HUES6 (cell line): ENCODE results near the gene BAIAP2L1.

Source experiments
- H3K27ac ChIP-seq: 2 replicates; pipeline ENCODE4 v1.7.0; 2013; ENCODE audit warnings: low read depth, mild to moderate bottlenecking, low read length, inconsistent platforms
- H3K27me3 ChIP-seq: 2 replicates; pipeline ENCODE4 v1.6.1; 2013; ENCODE audit warnings: low read length; ENCODE audit not compliant: control insufficient read depth, insufficient read depth
- H3K36me3 ChIP-seq: 2 replicates; pipeline ENCODE4 v1.6.1; 2013; ENCODE audit warnings: low read length; ENCODE audit not compliant: control insufficient read depth, insufficient read depth
- H3K4me1 ChIP-seq: 2 replicates; pipeline ENCODE4 v1.6.1; 2013; ENCODE audit warnings: low read length; ENCODE audit not compliant: control insufficient read depth, insufficient read depth
- H3K4me3 ChIP-seq: 2 replicates; pipeline ENCODE4 v1.5.1; 2013; ENCODE audit warnings: low read depth, low read length
- H3K9ac ChIP-seq: one replicate; pipeline ENCODE4 v1.6.1; 2013; ENCODE audit warnings: mild to moderate bottlenecking, low read length
- H3K9me3 ChIP-seq: 2 replicates; pipeline ENCODE4 v1.6.1; 2013; ENCODE audit warnings: low read depth, low read length; ENCODE audit not compliant: control insufficient read depth, insufficient read depth

BAIAP2L1 gene

GRCh38 chr7:98303176-98303865, 97.6 kb downstream of the BAIAP2L1 start:
- Histone ChIP-seq H3K9ac (peak overlapping the region; percentile 22), H3K36me3 (peaks cover 46% of the 10 kb centered on the region), H3K4me3 (no peak overlapping the region; the same call in 1 of the 2 replicates), H3K4me1 (peaks cover 29% of the 10 kb centered on the region), H3K27me3 (no peaks in the 10 kb centered on the region), H3K9me3 (no peaks in the 10 kb centered on the region), H3K27ac (peak overlapping the region; percentile 60; the same call in 1 of the 2 replicates)

DNA sequence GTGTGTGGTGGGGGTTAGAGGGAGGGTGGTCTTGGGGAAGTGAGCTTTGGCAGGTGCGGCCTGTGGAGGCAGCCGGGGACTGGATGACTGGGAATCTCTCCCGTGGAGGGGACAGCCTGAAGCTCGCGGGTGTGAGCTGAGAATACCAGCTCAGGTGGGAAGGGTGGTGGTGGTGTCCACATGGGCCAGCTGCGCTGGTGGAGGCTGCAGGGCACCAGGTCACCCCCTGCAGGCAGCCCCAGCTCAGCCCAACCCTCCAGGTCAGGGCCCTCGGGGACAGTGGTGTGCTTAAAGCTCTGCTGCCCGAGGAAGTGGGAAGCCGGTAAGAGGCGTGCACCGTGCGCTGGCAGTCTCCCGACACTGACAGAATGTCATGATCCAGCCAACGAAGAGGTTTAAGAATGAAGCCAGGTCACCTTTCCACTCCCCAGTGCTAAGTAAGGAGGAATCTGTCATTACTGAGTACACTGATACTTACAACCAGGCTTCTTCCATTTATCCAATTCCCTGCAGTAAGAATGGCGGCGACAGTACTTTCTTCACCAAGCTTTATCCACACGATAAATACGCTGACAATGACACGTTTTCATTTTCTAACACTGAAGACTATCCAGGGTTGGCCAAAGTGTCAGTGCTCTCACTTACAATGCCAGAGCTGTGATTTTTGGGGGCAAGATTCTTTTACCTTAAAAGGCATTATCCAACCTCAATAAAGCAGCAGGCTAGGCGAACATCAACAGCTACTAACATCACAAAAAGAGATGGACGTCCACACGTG, 99.0 kb downstream of the BAIAP2L1 start:
- peaks cover 29% of the 10 kb centered on the region for H3K4me1 ChIP-seq
- H3K27me3 ChIP-seq = no peaks in the 10 kb centered on the region
- H3K27ac ChIP-seq = no peak overlapping the region
- H3K4me3 ChIP-seq = no peak overlapping the region
- H3K9me3 ChIP-seq = no peaks in the 10 kb centered on the region
- H3K36me3 ChIP-seq = peaks cover 37% of the 10 kb centered on the region
- H3K9ac ChIP-seq = no peak overlapping the region

- H3K27me3 ChIP-seq = no peaks in the 10 kb centered on the region
- H3K9me3 ChIP-seq = no peaks in the 10 kb centered on the region
- peaks cover 25% of the 10 kb centered on the region for H3K4me1 ChIP-seq
- H3K4me3 ChIP-seq = no peak overlapping the region
- H3K9ac ChIP-seq = peak overlapping the region; percentile 48
- peaks cover 30% of the 10 kb centered on the region for H3K36me3 ChIP-seq
- H3K27ac ChIP-seq = no peak overlapping the region
These were observed 100.1 kb downstream of the BAIAP2L1 start for GRCh38 chr7:98300595-98301372.

- H3K4me1 ChIP-seq = peaks cover 25% of the 10 kb centered on the region
- no peak overlapping the region for H3K9ac ChIP-seq
- H3K27me3 ChIP-seq = no peaks in the 10 kb centered on the region
- H3K36me3 ChIP-seq = peaks cover 34% of the 10 kb centered on the region
- H3K9me3 ChIP-seq = no peaks in the 10 kb centered on the region
- H3K27ac ChIP-seq = no peak overlapping the region
- H3K4me3 ChIP-seq = no peak overlapping the region
These were observed 103.1 kb downstream of the BAIAP2L1 start for GRCh38 chr7:98297626-98298286.

DNA sequence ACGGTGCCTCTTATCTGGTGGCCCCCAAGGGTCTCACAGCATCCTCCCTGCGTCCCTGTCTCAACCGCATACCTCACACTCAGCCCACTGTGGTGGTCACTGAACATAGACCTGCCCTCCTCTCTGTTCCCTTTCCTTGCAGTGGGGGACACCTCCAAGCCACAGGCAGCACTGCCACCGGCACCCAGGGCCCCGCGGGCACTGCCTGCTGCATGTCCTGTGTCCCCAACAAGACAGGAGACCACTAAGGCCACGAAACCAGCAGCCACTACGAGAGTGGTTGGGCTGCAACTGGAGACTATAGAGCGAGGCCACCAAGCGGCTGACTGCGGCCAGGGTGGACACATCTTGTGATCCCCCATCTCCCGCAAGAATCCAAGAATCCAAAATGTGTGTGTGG, 104.1 kb downstream of the BAIAP2L1 start:
- peaks cover 25% of the 10 kb centered on the region for H3K4me1 ChIP-seq
- H3K27me3 ChIP-seq = no peaks in the 10 kb centered on the region
- H3K9ac ChIP-seq = no peak overlapping the region
- H3K9me3 ChIP-seq = no peaks in the 10 kb centered on the region
- H3K36me3 ChIP-seq = peaks cover 41% of the 10 kb centered on the region
- no peak overlapping the region for H3K4me3 ChIP-seq
- H3K27ac ChIP-seq = no peak overlapping the region

DNA sequence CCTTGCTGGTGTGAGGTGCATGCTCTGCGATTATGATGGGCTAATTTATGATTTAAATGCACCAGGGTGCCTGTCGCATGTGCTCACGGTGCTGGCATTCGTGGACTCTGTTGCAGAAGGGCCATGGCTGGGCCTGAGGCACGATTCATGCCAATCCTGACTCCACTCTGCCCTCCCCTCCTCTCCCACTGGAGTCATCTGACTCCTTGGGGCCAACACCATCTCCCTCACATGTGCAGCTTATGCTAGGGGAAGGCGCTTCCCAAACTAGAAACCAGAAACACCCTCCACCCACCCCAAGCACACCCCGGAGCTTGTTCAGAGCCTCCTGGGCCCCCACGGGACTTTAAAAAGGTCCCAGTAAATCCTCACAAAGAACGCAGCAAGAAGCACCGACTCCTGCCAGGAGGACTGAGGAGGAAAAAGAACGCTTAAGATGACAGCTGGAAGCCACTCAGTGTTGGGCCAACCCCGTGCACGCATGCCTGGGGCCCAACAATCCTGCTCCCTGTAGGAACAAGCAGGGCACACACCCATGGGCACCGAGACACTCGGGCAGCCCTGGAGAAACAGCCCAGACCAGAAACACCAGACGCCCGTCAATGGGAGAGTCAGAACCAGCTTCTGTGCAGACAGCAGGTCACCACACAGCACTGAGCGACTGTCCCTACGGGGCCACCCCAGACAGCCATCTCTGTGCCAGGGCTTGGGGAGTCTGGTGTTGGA, 105.3 kb downstream of the BAIAP2L1 start:
- H3K9me3 ChIP-seq = no peaks in the 10 kb centered on the region
- H3K9ac ChIP-seq = no peak overlapping the region
- H3K36me3 ChIP-seq = peaks cover 42% of the 10 kb centered on the region
- H3K27ac ChIP-seq = no peak overlapping the region
- H3K4me3 ChIP-seq = no peak overlapping the region
- H3K27me3 ChIP-seq = no peaks in the 10 kb centered on the region
- H3K4me1 ChIP-seq = peaks cover 19% of the 10 kb centered on the region

DNA sequence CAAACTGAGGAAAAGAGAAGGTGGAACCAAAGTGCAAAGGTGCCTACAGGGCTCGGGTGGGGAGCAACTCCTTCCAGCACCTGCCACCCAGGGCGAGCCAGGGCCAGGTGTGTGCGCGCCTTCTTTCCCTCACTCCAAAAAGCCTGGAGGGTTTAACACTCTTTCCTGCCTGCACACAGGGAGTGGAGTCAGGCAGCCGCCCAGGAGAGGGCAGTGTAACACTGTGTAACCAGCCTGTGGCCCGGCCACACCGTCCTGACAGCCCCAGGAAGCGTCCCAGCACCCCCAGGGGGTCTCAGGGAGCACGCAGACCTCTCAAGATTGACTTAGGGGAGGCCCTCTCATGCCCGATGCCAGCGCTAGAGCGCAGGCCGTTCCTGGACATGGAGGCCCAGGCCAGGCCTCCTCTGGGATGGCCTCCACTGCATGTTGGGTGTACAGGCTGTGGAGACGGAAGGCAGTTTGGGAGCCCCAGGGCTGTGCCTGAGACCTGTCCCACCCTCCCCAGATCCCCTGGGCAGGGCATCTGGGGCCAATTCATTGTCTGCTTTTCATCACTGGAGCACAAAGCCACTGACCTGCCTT, 106.0 kb downstream of the BAIAP2L1 start:
- Histone ChIP-seq H3K36me3 (peaks cover 40% of the 10 kb centered on the region), H3K27me3 (no peaks in the 10 kb centered on the region), H3K4me3 (no peak overlapping the region), H3K9ac (no peak overlapping the region), H3K27ac (no peak overlapping the region), H3K4me1 (peaks cover 15% of the 10 kb centered on the region), H3K9me3 (no peaks in the 10 kb centered on the region)

- H3K9ac ChIP-seq = no peak overlapping the region
- H3K9me3 ChIP-seq = no peaks in the 10 kb centered on the region
- peaks cover 15% of the 10 kb centered on the region for H3K4me1 ChIP-seq
- H3K27me3 ChIP-seq = no peaks in the 10 kb centered on the region
- H3K36me3 ChIP-seq = peaks cover 43% of the 10 kb centered on the region
- no peak overlapping the region for H3K4me3 ChIP-seq
- H3K27ac ChIP-seq = no peak overlapping the region
These were observed 106.6 kb downstream of the BAIAP2L1 start for GRCh38 chr7:98294326-98294725.

DNA sequence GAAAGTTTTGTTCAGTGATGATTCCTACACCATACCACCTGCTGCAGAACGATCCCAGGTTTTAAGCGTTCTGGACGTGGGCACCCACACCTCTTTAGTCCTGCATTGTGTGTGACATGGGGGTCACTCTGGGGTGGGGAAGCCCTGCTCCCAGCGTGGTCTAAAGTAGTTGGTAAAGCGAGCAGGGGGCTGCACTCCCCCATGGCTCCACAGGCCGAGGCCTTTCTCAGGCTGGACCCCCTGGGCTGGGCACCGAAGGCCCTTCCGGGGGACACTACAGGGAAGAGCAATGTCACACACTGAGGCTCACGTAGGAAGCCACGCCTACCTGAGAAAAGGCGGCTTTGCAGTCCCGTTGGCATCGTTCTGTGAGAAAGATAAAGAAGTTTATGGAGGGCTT, 107.1 kb downstream of the BAIAP2L1 start:
- peaks cover 15% of the 10 kb centered on the region for H3K4me1 ChIP-seq
- H3K4me3 ChIP-seq = no peak overlapping the region
- H3K9ac ChIP-seq = no peak overlapping the region
- H3K27ac ChIP-seq = no peak overlapping the region
- peaks cover 43% of the 10 kb centered on the region for H3K36me3 ChIP-seq
- no peaks in the 10 kb centered on the region for H3K27me3 ChIP-seq
- H3K9me3 ChIP-seq = no peaks in the 10 kb centered on the region

DNA sequence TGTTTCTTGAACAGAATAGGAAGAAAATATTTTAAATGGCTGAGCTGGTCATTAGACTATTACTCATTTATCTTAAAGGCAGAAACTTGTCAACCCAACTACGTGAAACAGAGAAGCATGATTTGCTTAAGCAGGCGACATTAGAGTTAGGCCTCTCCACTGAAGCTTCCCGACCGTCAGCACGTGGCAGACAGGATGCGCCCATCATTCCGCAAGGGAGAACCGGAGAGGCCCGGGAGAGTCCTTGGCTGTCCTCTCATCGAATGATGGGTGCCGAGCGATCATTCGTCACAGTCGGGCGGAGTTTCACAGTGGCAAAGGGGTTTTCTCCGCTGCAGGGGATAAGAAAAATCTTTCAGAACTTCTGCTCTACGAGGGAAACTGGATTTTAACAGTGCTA, 107.6 kb downstream of the BAIAP2L1 start:
- Histone ChIP-seq H3K27ac (no peak overlapping the region), H3K27me3 (no peaks in the 10 kb centered on the region), H3K9me3 (no peaks in the 10 kb centered on the region), H3K4me1 (peaks cover 15% of the 10 kb centered on the region), H3K9ac (no peak overlapping the region), H3K4me3 (no peak overlapping the region), H3K36me3 (peaks cover 45% of the 10 kb centered on the region)
